Measurements from ENCODE around the gene TTC28. TPM values are rescaled to one million over a fixed set of nuclear protein-coding genes. Genes with fewer than 3 reads are reported as not detected.
A peak's percentile ranks its signal among the peaks of the same experiment; 100 is the strongest.

The TTC28 gene
- polyA plus RNA-seq, 4 donors = 34.8 to 51.9 (median 36.8) TPM

GRCh38 chr22:28417431-28417830 lies 262.2 kb downstream of the TTC28 start:
- DNase-seq (ENCODE audit: low read depth in 4 of 4, low spot score in 3 of 4) = no peak

GRCh38 chr22:28414913-28415312 lies 264.7 kb downstream of the TTC28 start:
- DNase-seq (ENCODE audit: low read depth in 4 of 4, low spot score in 3 of 4) = no peak

- DNase-seq (ENCODE audit: low read depth in 4 of 4, low spot score in 3 of 4) = no peak
Observed at GRCh38 chr22:28413612-28414399, 265.8 kb downstream of the TTC28 start.

DNA sequence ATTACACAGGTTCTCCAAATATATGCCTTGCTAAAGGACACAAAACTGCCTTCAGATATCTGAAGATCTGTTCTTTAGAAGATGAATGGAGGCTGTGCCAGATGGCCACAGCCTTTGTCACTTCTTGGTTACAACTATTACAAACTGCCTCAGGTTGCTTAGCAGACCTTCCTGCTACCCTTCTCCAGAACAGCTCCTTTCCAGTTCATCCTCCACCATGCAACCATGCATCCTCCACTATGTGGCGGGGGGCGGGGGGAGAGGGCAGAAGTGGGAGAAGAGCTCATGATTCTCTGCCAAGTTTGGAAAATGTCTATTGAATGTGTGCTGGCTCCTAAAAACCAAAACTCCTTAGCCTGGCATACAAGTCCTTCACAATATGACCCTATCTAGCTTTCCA lies 267.5 kb downstream of the TTC28 start:
- no peak for DNase-seq (ENCODE audit: low read depth in 4 of 4, low spot score in 3 of 4)

DNA sequence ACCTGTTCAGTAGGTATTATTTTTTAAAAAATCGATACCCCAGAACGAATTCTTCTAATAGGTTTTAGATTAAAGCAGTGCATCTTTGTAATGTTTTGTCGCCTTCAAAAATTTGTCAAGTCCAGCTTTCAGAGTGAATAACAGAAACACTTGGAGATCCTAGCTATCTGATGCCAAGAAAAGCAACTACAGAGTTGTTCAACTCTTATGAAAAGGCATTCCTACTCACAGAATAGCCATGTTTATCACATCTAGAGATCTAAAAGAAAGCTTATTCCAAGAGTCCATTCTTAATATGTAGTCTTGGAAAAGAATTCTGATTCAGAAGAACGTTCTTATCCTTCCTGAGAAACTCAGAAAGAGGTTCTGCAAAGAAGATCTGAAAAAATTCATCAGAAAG lies 268.5 kb downstream of the TTC28 start:
- no peak for DNase-seq (ENCODE audit: low read depth in 4 of 4, low spot score in 3 of 4)

- no peak for DNase-seq (ENCODE audit: low read depth in 4 of 4, low spot score in 3 of 4)
Observed at GRCh38 chr22:28410050-28410816, 269.4 kb downstream of the TTC28 start.

- peak in 1 of 4 donors; percentile 51 for DNase-seq (ENCODE audit: low read depth in 4 of 4, low spot score in 3 of 4)
Observed at GRCh38 chr22:28408709-28409108, 270.9 kb downstream of the TTC28 start.

GRCh38 chr22:28407645-28408044 lies 272.0 kb downstream of the TTC28 start:
- DNase-seq (ENCODE audit: low read depth in 4 of 4, low spot score in 3 of 4) = no peak

GRCh38 chr22:28406246-28406645 lies 273.4 kb downstream of the TTC28 start:
- DNase-seq (ENCODE audit: low read depth in 4 of 4, low spot score in 3 of 4) = no peak

DNA sequence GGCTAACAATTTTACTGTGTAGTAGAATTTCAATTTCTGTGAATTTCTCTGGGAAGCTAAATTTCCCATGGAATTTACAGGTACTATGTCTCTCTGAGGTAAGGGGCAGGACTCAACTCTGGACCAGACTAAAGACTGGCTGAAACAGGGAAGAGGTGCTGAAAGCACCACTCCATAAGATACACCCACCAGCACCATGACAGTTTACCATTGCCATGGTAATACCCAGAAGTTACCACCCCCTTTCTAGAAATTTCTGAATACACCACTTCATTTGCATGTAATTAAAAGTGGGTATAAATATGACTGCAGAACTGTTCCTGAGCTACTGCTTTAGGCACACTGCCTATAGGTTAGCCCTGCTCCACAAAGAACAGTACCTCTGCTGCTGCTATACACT lies 274.1 kb downstream of the TTC28 start:
- DNase-seq (ENCODE audit: low read depth in 4 of 4, low spot score in 3 of 4) = no peak

DNA sequence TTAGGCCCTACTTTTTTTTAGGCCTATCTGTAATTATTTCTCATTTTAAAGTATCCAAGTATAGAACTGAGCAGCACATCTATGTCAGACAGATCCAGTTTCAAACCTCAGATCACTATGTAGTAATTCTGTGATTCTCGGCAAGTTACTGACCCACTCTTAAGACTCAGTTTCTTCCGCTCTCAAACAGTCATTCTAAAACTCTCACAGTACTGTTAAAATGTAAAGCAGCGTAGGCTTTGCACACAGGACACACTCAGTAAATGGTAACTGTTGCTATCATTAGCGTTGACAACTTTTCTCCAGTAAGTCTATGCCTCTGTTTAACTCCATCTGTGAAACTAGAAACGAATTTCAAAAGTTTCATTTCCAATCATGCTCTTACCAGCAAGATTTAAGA lies 277.1 kb downstream of the TTC28 start:
- DNase-seq (ENCODE audit: low read depth in 4 of 4, low spot score in 3 of 4) = no peak

DNA sequence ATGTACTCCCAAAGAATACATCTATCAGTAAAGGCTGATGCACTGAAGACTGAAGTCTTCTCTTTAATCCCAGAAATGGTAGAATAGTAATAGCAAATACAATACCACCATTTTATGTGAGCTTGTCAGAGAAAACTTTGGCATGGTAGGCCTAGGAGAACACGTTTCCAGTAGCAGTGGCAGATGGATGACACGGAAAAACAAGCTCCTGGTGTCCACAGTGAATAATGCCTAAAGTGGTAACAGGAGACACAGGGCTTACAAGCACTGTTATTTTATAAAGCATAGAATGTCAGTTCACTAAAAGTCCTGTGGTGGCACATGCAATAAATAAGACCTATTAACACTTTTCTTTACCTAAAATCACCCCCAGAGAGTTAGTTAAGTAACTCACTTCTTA lies 277.6 kb downstream of the TTC28 start:
- peak in 1 of 4 donors; percentile 37 for DNase-seq (ENCODE audit: low read depth in 4 of 4, low spot score in 3 of 4)

DNA sequence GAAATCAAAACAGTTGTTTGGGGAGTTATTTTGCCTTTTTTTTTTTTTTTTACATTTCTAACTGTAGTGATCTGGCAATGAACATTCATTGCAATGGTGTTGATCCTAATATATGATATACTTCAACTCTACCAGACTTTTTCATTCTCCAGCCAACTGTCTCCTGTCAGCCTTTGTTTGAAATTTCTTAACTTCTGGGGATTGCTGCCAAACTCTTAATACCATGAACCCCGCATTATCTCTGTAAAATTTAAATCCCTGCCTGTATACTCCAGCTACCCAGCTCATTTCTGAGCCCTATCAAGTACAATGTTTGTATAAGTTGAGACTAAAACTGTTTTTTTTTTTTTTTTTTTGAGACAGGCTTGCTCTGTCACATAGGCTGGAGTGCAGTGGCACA lies 280.7 kb downstream of the TTC28 start:
- DNase-seq (ENCODE audit: low read depth in 4 of 4, low spot score in 3 of 4) = no peak

- no peak for DNase-seq (ENCODE audit: low read depth in 4 of 4, low spot score in 3 of 4)
Observed at GRCh38 chr22:28398355-28398754, 281.3 kb downstream of the TTC28 start.

GRCh38 chr22:28397306-28397705 lies 282.3 kb downstream of the TTC28 start:
- no peak for DNase-seq (ENCODE audit: low read depth in 4 of 4, low spot score in 3 of 4)

DNA sequence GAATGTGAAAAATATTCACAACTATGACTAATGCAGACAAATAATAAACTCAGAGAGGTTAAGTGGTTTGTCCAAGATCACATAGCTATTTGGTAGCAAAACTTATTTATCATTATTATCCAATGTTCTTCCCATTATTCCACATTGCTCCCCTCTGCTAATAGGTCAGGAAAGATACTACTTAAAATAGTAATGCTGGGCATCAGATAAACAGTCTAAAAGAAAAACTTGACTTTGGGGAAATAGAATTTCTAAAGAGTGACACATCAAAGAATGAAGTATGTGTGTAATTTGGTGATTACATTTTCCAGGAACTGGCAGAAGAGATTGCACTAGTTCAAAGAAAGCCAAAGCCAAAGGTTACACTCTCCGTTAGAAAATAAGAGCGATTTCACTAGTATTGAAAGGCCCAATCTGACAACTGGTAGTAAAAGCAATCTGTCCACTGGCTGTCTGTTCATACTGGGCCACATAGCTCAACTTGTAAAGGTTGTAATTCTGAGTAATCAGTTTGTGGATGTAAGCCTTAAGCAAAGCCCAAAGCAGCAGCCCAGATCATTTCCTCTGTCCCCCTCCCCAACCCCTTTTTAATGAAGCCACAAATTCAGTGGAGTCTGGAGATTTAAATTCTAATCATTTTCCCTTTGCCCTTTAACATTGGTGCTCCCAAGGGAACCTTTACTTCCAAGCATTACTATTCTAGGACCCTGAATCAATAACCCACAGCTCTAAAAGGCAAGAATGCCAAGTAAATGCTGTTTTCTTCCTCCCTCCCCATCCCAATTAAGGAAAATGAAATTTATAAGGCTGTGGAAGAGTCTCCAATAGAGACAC lies 283.5 kb downstream of the TTC28 start:
- no peak for DNase-seq (ENCODE audit: low read depth in 4 of 4, low spot score in 3 of 4)

GRCh38 chr22:28395520-28395919 lies 284.1 kb downstream of the TTC28 start:
- DNase-seq (ENCODE audit: low read depth in 4 of 4, low spot score in 3 of 4) = no peak

DNA sequence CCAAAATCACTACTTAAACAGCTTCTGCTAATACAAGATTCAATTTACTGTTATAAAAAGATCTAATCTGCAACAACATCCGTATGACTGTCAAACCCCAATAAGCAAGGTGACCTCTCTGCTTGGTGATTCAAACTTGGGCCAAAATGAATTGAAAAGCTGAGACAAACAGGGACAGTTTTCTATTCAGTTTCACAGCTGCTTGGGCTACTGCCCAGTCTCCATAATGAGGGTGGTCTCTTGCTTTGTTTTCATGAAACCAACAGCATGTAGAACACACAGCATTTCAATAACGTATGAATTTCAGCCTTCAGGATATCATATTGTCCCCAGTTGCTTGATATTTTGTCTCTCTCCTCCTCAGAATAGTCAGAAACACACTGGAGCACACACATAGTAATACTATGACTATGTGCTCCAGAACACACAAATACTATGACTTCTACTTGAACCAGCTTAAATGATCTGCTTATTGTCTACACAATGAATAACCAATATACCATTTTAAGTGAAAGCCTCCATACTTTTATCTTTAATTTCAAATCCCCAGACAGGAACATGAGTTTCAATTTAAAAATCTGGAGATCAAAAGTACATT lies 285.0 kb downstream of the TTC28 start:
- no peak for DNase-seq (ENCODE audit: low read depth in 4 of 4, low spot score in 3 of 4)

DNA sequence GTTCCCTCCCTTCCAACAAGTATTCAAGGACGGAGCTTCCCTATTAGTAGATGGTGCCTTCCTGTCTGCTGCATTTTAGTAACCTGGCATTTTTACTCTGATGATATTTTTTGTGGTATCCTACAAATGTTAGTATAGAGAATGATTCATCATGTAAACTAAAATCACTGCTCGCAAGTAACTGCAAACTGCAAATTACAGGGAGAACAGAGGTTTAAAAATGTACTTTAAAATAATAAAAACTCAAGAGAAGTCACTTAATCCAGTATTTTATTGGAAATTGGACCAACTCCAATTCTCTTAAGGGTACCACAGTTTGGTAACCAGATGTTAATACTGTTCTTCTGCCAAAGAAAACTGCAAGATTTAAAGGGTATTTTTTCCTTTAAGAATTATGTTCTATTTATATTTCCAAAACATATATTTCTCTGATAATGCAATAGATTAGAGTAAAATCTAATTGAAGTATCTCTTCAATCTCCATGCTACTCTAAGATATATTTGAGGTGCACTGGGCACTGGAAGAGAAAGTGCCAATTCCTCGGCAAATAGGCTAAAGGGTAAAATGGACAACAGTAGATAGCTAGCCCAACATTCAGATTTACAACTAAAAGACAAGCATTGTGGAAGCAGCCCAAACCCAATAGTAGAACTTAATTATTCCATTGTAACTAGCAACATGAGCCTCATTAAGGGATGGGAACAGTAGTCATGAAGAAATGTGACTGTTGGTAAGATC lies 298.0 kb downstream of the TTC28 start:
- DNase-seq (ENCODE audit: low read depth in 4 of 4, low spot score in 3 of 4) = no peak

GRCh38 chr22:28379951-28380350 lies 299.7 kb downstream of the TTC28 start:
- DNase-seq (ENCODE audit: low read depth in 4 of 4, low spot score in 3 of 4) = no peak

Data from left renal pelvis (tissue), 4 donors.